B cell (primary cell): ENCODE measurements around the gene FBXL13. TPM values are rescaled to one million over a fixed set of nuclear protein-coding genes. Genes with fewer than 3 reads are reported as not detected.
A peak's percentile ranks its signal among the peaks of the same experiment; 100 is the strongest.

Source experiments
- ATAC-seq: fragments of 200-7000 bp; cut with Tn5 transposase; one replicate; pipeline ENCODE4 v1.10.0; 2021; ENCODE audit warnings: low read depth, mild to moderate bottlenecking, moderate number of reproducible peaks, moderate library complexity
- CTCF ChIA-PET: fragments of 350-600 bp; sonication (Branson Sonifier 250); formaldehyde crosslinking; loops from one replicate; lab custom pipeline; 2021; ENCODE audit warnings: antibody characterized with exemption, inconsistent platforms; lab: Charles Lee
- POLR2A ChIA-PET: fragments of 350-600 bp; sonication (Branson Sonifier 250); formaldehyde crosslinking; loops from one replicate; lab custom pipeline; 2021; ENCODE audit warnings: antibody characterized with exemption; lab: Charles Lee
- DNase-seq: peaks from one replicate; pipeline ENCODE4 v3.0.0; 2013
- H2AFZ ChIP-seq: 2 replicates; pipeline ENCODE4 v1.6.1; 2012; ENCODE audit warnings: mild to moderate bottlenecking, low read depth, low read length; ENCODE audit not compliant: insufficient read depth, poor library complexity, severe bottlenecking
- H3K27ac ChIP-seq, 2 donors: 1 replicate in 1 of 2; 2 replicates in 1 of 2; pipeline ENCODE4 v1.5.1; 2012 to 2013; ENCODE audit warnings: low read length in 2 of 2, mild to moderate bottlenecking in 2 of 2, moderate library complexity in 1 of 2
- H3K27me3 ChIP-seq, 4 experiments: fragments of 200-600 bp in 1 of 4; sonication (generic) in 1 of 4; replicated peaks in 1 of 4; 1 replicate in 2 of 4; 2 replicates in 2 of 4; pipeline versions ENCODE4 v1.6.1 to v1.7.0; 2013 to 2016; ENCODE audit warnings: low read length in 3 of 4, mild to moderate bottlenecking in 2 of 4, mixed read lengths in 1 of 4, moderate library complexity in 1 of 4; ENCODE audit not compliant: insufficient read depth in 4 of 4, control insufficient read depth in 3 of 4; ENCODE audit errors: control extremely low read depth in 1 of 4
- H3K36me3 ChIP-seq, 2 experiments: replicated peaks in 1 of 2; 1 replicate in 1 of 2; 2 replicates in 1 of 2; pipeline versions ENCODE4 v1.6.1 to v1.7.1; 2013; ENCODE audit warnings: low read length in 1 of 2; ENCODE audit not compliant: insufficient read depth in 2 of 2, control insufficient read depth in 1 of 2; ENCODE audit errors: control extremely low read depth in 1 of 2, extremely low read depth in 1 of 2
- H3K4me1 ChIP-seq, 2 donors: fragments of 200-600 bp in 1 of 2; sonication (generic) in 1 of 2; 1 replicate in 1 of 2; 2 replicates in 1 of 2; pipeline versions ENCODE4 v1.5.1 to v1.6.1; 2013 to 2017; ENCODE audit warnings: low read length in 2 of 2; ENCODE audit not compliant: control insufficient read depth in 2 of 2, insufficient read depth in 2 of 2
- H3K4me2 ChIP-seq: replicated peaks from 2 replicates; pipeline ENCODE3; 2012; ENCODE audit warnings: mild to moderate bottlenecking, low read depth, low read length; ENCODE audit not compliant: poor library complexity, severe bottlenecking
- H3K4me3 ChIP-seq, 5 experiments: fragments of 200-600 bp in 1 of 5; sonication (generic) in 1 of 5; 1 replicate in 3 of 5; 2 replicates in 2 of 5; pipeline versions ENCODE4 v1.5.1 to v1.7.0; 2011 to 2016; ENCODE audit warnings: low read length in 4 of 5, mild to moderate bottlenecking in 4 of 5, low read depth in 2 of 5, control low read depth in 1 of 5, moderate library complexity in 1 of 5; ENCODE audit not compliant: insufficient read depth in 1 of 5; ENCODE audit errors: control extremely low read depth in 1 of 5, extremely low read depth in 1 of 5
- H3K79me2 ChIP-seq: fragments of 200-600 bp; sonication (generic); one replicate; pipeline ENCODE4 v1.6.0; 2016; ENCODE audit warnings: low read length; ENCODE audit not compliant: control insufficient read depth, insufficient read depth
- H3K9ac ChIP-seq: fragments of 200-600 bp; sonication (generic); 2 replicates; pipeline ENCODE4 v1.6.1; 2017; ENCODE audit warnings: mild to moderate bottlenecking, low read length, moderate library complexity
- H3K9me3 ChIP-seq, 3 donors: one replicate each; pipeline versions ENCODE4 v1.6.1 to v1.7.1; 2013; ENCODE audit warnings: low read length in 2 of 3; ENCODE audit not compliant: control insufficient read depth in 2 of 3, insufficient read depth in 1 of 3; ENCODE audit errors: control extremely low read depth in 1 of 3
- H4K20me1 ChIP-seq: 2 replicates; pipeline ENCODE4 v1.6.0; 2012; ENCODE audit warnings: mild to moderate bottlenecking, low read length; ENCODE audit not compliant: insufficient read depth, control insufficient read depth, poor library complexity, severe bottlenecking
- H3K27ac Mint-ChIP-seq: one replicate; pipeline ENCODE4 v1.8.0; 2021; ENCODE audit warnings: mixed read lengths
- H3K27me3 Mint-ChIP-seq: one replicate; pipeline ENCODE4 v1.8.0; 2021; ENCODE audit warnings: mixed read lengths
- H3K4me1 Mint-ChIP-seq: one replicate; pipeline ENCODE4 v1.8.0; 2021; ENCODE audit warnings: mixed read lengths
- H3K4me3 Mint-ChIP-seq: one replicate; pipeline ENCODE4 v1.8.0; 2021; ENCODE audit warnings: mixed read lengths
- H3K9me3 Mint-ChIP-seq: one replicate; pipeline ENCODE4 v1.8.0; 2022; ENCODE audit warnings: mixed read lengths; ENCODE audit not compliant: insufficient read depth
- EZH2 ChIP-seq: IDR thresholded peaks from 2 replicates; pipeline ENCODE4 v1.6.1; 2012; ENCODE audit warnings: borderline replicate concordance, low read depth, mild to moderate bottlenecking, moderate library complexity, low read length; ENCODE audit not compliant: insufficient read depth, poor library complexity, severe bottlenecking
- WGBS: methylation state at CpG from one replicate; pipeline ENCODE4 v1.1.5; 2013; ENCODE audit warnings: missing lambda C conversion rate; ENCODE audit not compliant: insufficient coverage; 5-methylcytosine and 5-hydroxymethylcytosine counted together
- intact Hi-C: fragments of 100-400 bp; cut with micrococcal nuclease; formaldehyde crosslinking; loops from one replicate; pipeline ENCODE4 v1.10.0; 2022
- polyA plus RNA-seq: library from polyadenylated mRNA; depleted of rRNA; stranded (reverse); fragments of >200 nt; gene quantifications from 2 replicates; pipeline ENCODE4 v1.2.3, GENCODE V29; 2012
- total RNA-seq, 2 donors: library from RNA; stranded (reverse); fragments of 120-200 nt in 1 of 2; gene quantifications; 1 replicate in 1 of 2; 2 replicates in 1 of 2; pipeline versions ENCODE4 v1.2.3 to v1.2.4, GENCODE V29; 2013 to 2022
- TF ChIP-seq, protein P1 (sequence below): fragments of 200-600 bp; IDR thresholded peaks from one replicate; pipeline ENCODE4 v1.8.0; 2022; ENCODE audit warnings: antibody characterized with exemption, mild to moderate bottlenecking

The FBXL13 gene
- total and polyA plus RNA-seq, 2 donors (not counting 1 experiment from before 2014, with no cell fraction given): 0.22 to 4.0 TPM

DNA sequence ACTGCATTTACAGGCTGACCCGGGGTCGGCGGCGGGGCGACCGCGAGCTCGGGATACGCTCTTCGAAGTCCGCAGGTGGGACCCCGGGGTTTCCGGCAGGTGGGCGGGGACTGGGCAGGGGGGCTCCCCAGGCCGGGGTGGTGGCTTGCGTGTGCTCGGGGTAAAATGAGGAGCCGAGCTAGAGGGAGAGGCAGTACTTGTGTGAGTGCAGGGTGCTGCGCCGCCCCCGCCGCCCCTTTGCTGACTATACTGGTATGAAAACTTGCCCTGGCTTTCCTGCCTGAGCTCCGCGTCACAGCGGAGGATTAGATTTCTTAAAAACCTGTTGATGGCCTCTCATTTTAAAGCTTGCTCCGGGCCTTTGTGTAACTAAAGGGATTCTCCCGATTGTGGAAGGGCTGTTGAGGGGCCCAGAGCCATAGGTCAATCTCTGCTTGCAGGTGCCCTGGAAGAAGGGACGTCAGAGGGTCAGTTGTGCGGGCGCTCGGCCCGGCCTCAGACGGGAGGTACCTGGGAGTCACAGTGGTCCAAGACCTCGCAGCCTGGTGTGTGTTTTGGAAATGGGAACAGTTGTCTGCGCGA, 832 bp upstream of the FBXL13 start:
- POLR2A ChIA-PET: interaction anchor here (1.2 to 2.2 kb wide), 2 partner anchors 74 to 327 kb away, joined by 4 to 8 read pairs; partner anchors contain the start of genes FAM185A and NAPEPLD
- peak overlapping the region; percentile 96 for H2AFZ ChIP-seq

More for the DNA sequence above, 832 bp upstream of the FBXL13 start:
- H3K27me3 ChIP-seq: no peaks in the 10 kb centered on the region
- intact Hi-C loops: loop anchor here (2.0 to 5.0 kb wide), 2 partner anchors 222 to 327 kb away; partner anchors contain the start of genes FAM185A and PMPCB
- TF ChIP-seq, protein P1, sequence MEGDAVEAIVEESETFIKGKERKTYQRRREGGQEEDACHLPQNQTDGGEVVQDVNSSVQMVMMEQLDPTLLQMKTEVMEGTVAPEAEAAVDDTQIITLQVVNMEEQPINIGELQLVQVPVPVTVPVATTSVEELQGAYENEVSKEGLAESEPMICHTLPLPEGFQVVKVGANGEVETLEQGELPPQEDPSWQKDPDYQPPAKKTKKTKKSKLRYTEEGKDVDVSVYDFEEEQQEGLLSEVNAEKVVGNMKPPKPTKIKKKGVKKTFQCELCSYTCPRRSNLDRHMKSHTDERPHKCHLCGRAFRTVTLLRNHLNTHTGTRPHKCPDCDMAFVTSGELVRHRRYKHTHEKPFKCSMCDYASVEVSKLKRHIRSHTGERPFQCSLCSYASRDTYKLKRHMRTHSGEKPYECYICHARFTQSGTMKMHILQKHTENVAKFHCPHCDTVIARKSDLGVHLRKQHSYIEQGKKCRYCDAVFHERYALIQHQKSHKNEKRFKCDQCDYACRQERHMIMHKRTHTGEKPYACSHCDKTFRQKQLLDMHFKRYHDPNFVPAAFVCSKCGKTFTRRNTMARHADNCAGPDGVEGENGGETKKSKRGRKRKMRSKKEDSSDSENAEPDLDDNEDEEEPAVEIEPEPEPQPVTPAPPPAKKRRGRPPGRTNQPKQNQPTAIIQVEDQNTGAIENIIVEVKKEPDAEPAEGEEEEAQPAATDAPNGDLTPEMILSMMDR: no peak
- TF ChIP-seq EZH2: no peak
- peak overlapping the region; percentile 26 to 82 for H3K27ac ChIP-seq
- under 1% methylated on average over 34 of the region's 36 CpGs for WGBS
- CTCF ChIA-PET: interaction anchor here (1.4 to 6.5 kb wide), 3 partner anchors 10 to 205 kb away, joined by 3 to 40 read pairs (median 4); no protein-coding TSS in a partner anchor
- H3K27ac Mint-ChIP-seq: peak overlapping the region; percentile 96
- H3K4me1 ChIP-seq: peaks cover 13 to 24% of the 10 kb centered on the region in 2 donors
- H3K4me3 ChIP-seq: peak overlapping the region; percentile 58 to 92 (median 79)
- DNase-seq (peak; percentile 79), ATAC-seq (peak; percentile 46)
- no peaks in the 10 kb centered on the region for H4K20me1 ChIP-seq
- no peaks in the 10 kb centered on the region for H3K9me3 Mint-ChIP-seq
- H3K79me2 ChIP-seq: peaks cover 37% of the 10 kb centered on the region
- peak overlapping the region; percentile 73 for H3K9ac ChIP-seq
- H3K4me3 Mint-ChIP-seq: peak overlapping the region; percentile 95
- no peaks in the 10 kb centered on the region for H3K27me3 Mint-ChIP-seq
- no peaks in the 10 kb centered on the region for H3K9me3 ChIP-seq
- H3K36me3 ChIP-seq: no peaks in the 10 kb centered on the region
- H3K4me1 Mint-ChIP-seq: peaks cover 32% of the 10 kb centered on the region
- H3K4me2 ChIP-seq: peak overlapping the region; percentile 88
